Measurements from ENCODE around the gene RESF1. TPM values are rescaled to one million over a fixed set of nuclear protein-coding genes. Genes with fewer than 3 reads are reported as not detected.
A peak's percentile ranks its signal among the peaks of the same experiment; 100 is the strongest.
"Not testable (repeated sequence)": the region's sequence is repeated elsewhere in the genome, so short reads cannot be mapped to it uniquely, and the experiment has no call there.

The RESF1 gene
- total RNA-seq, 1 donor from 2014 or later: 72.2 TPM

DNA sequence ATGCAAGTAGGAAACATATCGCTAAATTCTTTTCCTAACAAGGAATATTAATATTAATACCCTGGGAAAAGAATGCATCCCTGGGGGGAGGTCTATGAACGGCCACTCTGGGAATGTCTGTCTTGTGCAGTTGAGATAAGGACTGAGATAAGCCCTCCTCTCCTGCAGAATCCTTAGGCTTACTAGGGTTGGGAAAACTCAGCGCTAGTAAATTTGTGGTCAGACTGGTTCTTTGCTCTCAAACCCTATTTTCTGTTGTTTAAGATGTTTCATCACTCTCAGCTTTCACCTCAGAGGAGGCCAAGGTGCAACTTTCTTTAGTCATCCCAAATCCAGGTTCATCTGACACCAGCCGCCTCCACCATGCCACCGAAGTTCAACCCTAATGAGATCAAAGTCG, 11.2 kb upstream of the RESF1 start:
- TF ChIP-seq, protein P1, sequence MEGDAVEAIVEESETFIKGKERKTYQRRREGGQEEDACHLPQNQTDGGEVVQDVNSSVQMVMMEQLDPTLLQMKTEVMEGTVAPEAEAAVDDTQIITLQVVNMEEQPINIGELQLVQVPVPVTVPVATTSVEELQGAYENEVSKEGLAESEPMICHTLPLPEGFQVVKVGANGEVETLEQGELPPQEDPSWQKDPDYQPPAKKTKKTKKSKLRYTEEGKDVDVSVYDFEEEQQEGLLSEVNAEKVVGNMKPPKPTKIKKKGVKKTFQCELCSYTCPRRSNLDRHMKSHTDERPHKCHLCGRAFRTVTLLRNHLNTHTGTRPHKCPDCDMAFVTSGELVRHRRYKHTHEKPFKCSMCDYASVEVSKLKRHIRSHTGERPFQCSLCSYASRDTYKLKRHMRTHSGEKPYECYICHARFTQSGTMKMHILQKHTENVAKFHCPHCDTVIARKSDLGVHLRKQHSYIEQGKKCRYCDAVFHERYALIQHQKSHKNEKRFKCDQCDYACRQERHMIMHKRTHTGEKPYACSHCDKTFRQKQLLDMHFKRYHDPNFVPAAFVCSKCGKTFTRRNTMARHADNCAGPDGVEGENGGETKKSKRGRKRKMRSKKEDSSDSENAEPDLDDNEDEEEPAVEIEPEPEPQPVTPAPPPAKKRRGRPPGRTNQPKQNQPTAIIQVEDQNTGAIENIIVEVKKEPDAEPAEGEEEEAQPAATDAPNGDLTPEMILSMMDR (conservative IDR thresholded peaks at IDR 0.05): no peak
- H3K9me3 Mint-ChIP-seq: peaks cover 32% of the 10 kb centered on the region
- H3K4me1 Mint-ChIP-seq (ENCODE audit: unreplicated experiment): no peaks in the 10 kb centered on the region
- DNase-seq (ENCODE audit: extremely low spot score, unreplicated experiment): no peak
- no peaks in the 10 kb centered on the region for H3K27me3 Mint-ChIP-seq
- no peak overlapping the region for H3K27ac Mint-ChIP-seq
- peaks cover 31% of the 10 kb centered on the region for H3K36me3 Mint-ChIP-seq
- H3K4me3 Mint-ChIP-seq: no peak overlapping the region

- Mint-ChIP-seq H3K27ac (peak overlapping the region; percentile 34), H3K36me3 (peaks cover 38% of the 10 kb centered on the region), H3K9me3 (peaks cover 28% of the 10 kb centered on the region)
- DNase-seq (ENCODE audit: extremely low spot score, unreplicated experiment); H3K4me3 Mint-ChIP-seq; H3K27me3 Mint-ChIP-seq; H3K4me1 Mint-ChIP-seq (ENCODE audit: unreplicated experiment): not testable (repeated sequence)
These were observed 10.4 kb upstream of the RESF1 start for GRCh38 chr12:31948697-31949359.

DNA sequence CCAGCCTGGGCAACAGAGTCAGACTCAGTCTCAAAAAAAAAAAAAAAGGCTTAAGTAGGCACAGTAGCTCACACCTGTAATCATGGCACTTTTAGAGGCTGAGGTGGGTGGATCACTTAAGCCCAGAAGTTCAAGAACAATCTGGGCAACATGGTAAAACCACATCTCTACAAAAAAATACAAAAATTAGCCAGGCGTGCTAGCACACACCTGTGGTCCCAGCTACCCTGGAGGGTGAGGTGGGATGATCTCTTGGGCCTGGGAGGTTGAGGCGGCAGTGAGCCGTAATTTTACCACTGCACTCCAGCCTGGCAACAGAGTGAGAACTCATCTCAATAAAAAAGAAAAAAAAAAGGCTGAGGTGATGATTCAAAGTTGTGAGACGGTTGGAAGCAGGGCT, 9.1 kb upstream of the RESF1 start:
- TF ChIP-seq, protein P1 (conservative IDR thresholded peaks at IDR 0.05): no peak
- no peak for DNase-seq (ENCODE audit: extremely low spot score, unreplicated experiment)
- H3K4me1 Mint-ChIP-seq (ENCODE audit: unreplicated experiment): no peaks in the 10 kb centered on the region
- H3K27ac Mint-ChIP-seq: no peak overlapping the region
- H3K27me3 Mint-ChIP-seq: no peaks in the 10 kb centered on the region
- H3K36me3 Mint-ChIP-seq: peaks cover 30% of the 10 kb centered on the region
- peaks cover 19% of the 10 kb centered on the region for H3K9me3 Mint-ChIP-seq
- no peak overlapping the region for H3K4me3 Mint-ChIP-seq

- no peaks in the 10 kb centered on the region for H3K4me1 Mint-ChIP-seq (ENCODE audit: unreplicated experiment)
- TF ChIP-seq, protein P1 (conservative IDR thresholded peaks at IDR 0.05): no peak
- no peak overlapping the region for H3K27ac Mint-ChIP-seq
- peaks cover 32% of the 10 kb centered on the region for H3K36me3 Mint-ChIP-seq
- no peak for DNase-seq (ENCODE audit: extremely low spot score, unreplicated experiment)
- H3K9me3 Mint-ChIP-seq: peaks cover 19% of the 10 kb centered on the region
- no peaks in the 10 kb centered on the region for H3K27me3 Mint-ChIP-seq
- no peak overlapping the region for H3K4me3 Mint-ChIP-seq
These were observed 8.7 kb upstream of the RESF1 start for GRCh38 chr12:31950492-31950891.

DNA sequence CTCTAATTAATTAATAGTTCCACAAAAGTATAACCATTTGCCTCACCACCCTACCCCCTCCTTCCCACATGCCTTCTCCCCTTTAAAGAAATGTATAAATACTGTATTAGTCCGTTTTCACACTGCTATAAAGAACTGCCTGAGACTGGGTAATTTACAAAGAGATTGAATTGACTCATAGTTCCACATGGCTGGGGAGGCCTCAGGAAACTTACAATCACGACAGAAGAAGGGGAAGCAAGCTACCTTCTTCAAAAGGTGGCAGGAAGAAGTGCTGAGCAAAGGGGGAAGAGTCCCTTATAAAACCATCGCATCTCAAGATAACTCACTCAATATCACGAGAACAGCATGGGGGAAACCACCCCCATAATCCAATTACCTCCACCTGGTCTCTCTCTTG, 8.2 kb upstream of the RESF1 start:
- H3K4me1 Mint-ChIP-seq (ENCODE audit: unreplicated experiment): no peaks in the 10 kb centered on the region
- H3K36me3 Mint-ChIP-seq: peaks cover 32% of the 10 kb centered on the region
- no peak overlapping the region for H3K4me3 Mint-ChIP-seq
- no peak overlapping the region for H3K27ac Mint-ChIP-seq
- peaks cover 16% of the 10 kb centered on the region for H3K9me3 Mint-ChIP-seq
- no peak for DNase-seq (ENCODE audit: extremely low spot score, unreplicated experiment)
- H3K27me3 Mint-ChIP-seq: no peaks in the 10 kb centered on the region
- TF ChIP-seq, protein P1 (conservative IDR thresholded peaks at IDR 0.05): no peak

GRCh38 chr12:31951939-31952338, 7.3 kb upstream of the RESF1 start:
- TF ChIP-seq, protein P1 (conservative IDR thresholded peaks at IDR 0.05): no peak
- peaks cover 15% of the 10 kb centered on the region for H3K9me3 Mint-ChIP-seq
- H3K4me1 Mint-ChIP-seq (ENCODE audit: unreplicated experiment): no peaks in the 10 kb centered on the region
- H3K27ac Mint-ChIP-seq: peak overlapping the region; percentile 5
- no peak overlapping the region for H3K4me3 Mint-ChIP-seq
- H3K27me3 Mint-ChIP-seq: no peaks in the 10 kb centered on the region
- DNase-seq (ENCODE audit: extremely low spot score, unreplicated experiment): no peak
- H3K36me3 Mint-ChIP-seq: peaks cover 36% of the 10 kb centered on the region
